Left ventricle myocardium inferior (tissue), 1 donor: Measurements from ENCODE around the gene ODC1. TPM values are rescaled to one million over a fixed set of nuclear protein-coding genes. Genes with fewer than 3 reads are reported as not detected.
"Not testable (repeated sequence)": the region's sequence is repeated elsewhere in the genome, so short reads cannot be mapped to it uniquely, and the experiment has no call there.

Experiments used
- DNase-seq: peaks from one replicate; pipeline ENCODE4 v3.0.0-alpha.2; 2020
- H3K27ac ChIP-seq: fragments of 200-600 bp; replicated peaks from 2 replicates; pipeline ENCODE4 v1.8.0; 2021
- H3K27me3 ChIP-seq: fragments of 200-600 bp; 2 replicates; pipeline ENCODE4 v1.8.0; 2021; ENCODE audit warnings: low read depth
- H3K36me3 ChIP-seq: fragments of 200-600 bp; 2 replicates; pipeline ENCODE4 v1.8.0; 2021
- H3K4me1 ChIP-seq: fragments of 200-600 bp; 2 replicates; pipeline ENCODE4 v1.8.0; 2021
- H3K4me3 ChIP-seq: fragments of 200-600 bp; 2 replicates; pipeline ENCODE4 v1.8.0; 2021; ENCODE audit warnings: mild to moderate bottlenecking, moderate library complexity
- H3K9me3 ChIP-seq: fragments of 200-600 bp; replicated peaks from 2 replicates; pipeline ENCODE4 v1.8.0; 2021
- intact Hi-C: fragments of 100-400 bp; cut with micrococcal nuclease; formaldehyde crosslinking; loops from one replicate; pipeline ENCODE4 v1.11.0; 2022
- total RNA-seq: library from RNA; stranded (reverse); fragmentation: NEBNext Ultra II Directional; extraction: Animal tissue kit (Norgen Biotek cat#: 25700); gene quantifications from one replicate; pipeline ENCODE4 v1.2.1, GENCODE V29; 2021
- TF ChIP-seq, protein P1 (sequence below): fragments of 200-600 bp; IDR thresholded peaks from 2 replicates; pipeline ENCODE4 v1.8.0; 2021; ENCODE audit warnings: antibody characterized with exemption, mild to moderate bottlenecking, borderline replicate concordance
- donor health status: DM: no; HTN: yes; CAD: no; lungs with severe emphysema.

ODC1 gene
- total RNA-seq, 1 donor from 2014 or later: 41.7 TPM

DNA sequence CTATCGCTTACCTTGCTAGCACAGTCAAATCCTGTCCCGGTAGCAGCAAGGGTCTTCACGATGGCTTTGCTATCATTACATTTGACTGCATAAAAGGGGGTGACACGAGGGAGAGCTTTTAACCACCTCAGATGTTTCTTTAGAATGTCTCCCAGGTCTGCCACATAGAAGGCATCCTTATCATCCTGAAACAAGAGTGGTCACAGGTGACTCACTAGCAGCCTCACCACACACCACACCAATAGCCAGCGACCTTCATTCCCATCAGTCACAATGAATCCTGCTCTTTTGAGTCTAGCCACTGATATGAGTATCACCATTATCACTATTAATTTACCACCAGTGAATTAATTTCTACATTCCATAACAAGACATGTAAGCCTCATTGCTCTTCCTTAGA is 3.7 kb downstream of the ODC1 start:
- TF ChIP-seq, protein P1, sequence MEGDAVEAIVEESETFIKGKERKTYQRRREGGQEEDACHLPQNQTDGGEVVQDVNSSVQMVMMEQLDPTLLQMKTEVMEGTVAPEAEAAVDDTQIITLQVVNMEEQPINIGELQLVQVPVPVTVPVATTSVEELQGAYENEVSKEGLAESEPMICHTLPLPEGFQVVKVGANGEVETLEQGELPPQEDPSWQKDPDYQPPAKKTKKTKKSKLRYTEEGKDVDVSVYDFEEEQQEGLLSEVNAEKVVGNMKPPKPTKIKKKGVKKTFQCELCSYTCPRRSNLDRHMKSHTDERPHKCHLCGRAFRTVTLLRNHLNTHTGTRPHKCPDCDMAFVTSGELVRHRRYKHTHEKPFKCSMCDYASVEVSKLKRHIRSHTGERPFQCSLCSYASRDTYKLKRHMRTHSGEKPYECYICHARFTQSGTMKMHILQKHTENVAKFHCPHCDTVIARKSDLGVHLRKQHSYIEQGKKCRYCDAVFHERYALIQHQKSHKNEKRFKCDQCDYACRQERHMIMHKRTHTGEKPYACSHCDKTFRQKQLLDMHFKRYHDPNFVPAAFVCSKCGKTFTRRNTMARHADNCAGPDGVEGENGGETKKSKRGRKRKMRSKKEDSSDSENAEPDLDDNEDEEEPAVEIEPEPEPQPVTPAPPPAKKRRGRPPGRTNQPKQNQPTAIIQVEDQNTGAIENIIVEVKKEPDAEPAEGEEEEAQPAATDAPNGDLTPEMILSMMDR: no peak
- H3K9me3 ChIP-seq: no peaks in the 10 kb centered on the region
- DNase-seq: no peak
- intact Hi-C loops: loop anchor here (10.0 kb wide), 1 partner anchor 220 kb away; no protein-coding TSS in a partner anchor
- no peak overlapping the region for H3K4me3 ChIP-seq
- H3K27ac ChIP-seq: no peak overlapping the region
- no peaks in the 10 kb centered on the region for H3K27me3 ChIP-seq
- peaks cover 52% of the 10 kb centered on the region for H3K36me3 ChIP-seq
- H3K4me1 ChIP-seq: peaks cover 35% of the 10 kb centered on the region

DNA sequence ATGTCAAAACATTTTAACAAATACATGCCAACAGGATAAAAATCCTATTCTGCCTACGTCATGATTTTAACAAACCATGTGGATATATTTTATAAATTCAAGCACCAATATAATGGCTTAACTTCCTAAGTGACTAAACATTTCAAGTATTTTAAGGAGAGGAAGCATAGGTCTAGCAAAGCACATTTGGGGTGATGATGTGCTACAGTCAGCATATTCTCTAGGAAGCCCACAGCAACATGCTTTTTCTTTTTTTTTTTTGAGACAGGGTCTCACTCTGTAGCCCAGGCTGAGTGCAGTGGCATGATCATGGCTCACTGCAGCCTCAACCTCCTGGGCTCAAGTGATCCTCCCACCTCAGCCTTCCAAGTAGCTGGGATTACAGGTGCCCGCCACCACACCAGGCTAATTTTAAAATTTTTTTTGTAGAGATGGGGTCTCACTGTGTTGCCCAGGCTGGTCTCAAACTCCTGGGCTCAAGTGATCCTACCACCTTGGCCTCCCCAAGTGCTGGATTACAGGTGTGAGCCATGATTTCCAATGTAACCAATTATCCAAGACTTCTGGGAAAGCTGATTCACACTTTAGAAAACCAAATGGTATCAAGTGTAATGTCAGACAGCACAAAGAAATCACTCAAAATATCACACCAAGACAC is 5.5 kb downstream of the ODC1 start:
- H3K36me3 ChIP-seq: peaks cover 52% of the 10 kb centered on the region

DNA sequence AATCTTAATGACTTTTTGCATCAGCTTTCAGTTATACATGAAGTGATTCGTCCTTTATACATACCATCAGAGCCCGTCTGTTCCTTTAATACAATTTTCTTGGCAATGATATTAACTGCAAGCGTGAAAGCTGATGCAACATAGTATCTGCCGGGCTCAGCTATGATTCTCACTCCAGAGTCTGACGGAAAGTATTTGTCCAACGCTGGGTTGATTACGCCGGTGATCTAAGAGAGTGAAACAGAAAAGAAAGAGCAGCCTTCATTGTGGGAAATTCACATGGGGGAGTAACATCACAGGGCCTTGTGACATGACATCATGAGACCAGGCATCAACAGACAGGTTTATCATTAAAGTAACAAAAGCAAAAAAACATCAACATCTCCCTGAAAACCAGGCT is 6.2 kb downstream of the ODC1 start:
- no peak for DNase-seq
- H3K4me1 ChIP-seq: peaks cover 20% of the 10 kb centered on the region
- intact Hi-C loops: loop anchor here (10.0 kb wide), 1 partner anchor 223 kb away; no protein-coding TSS in a partner anchor
- no peaks in the 10 kb centered on the region for H3K9me3 ChIP-seq
- no peaks in the 10 kb centered on the region for H3K27me3 ChIP-seq
- H3K4me3 ChIP-seq: no peak overlapping the region
- TF ChIP-seq, protein P1: no peak
- H3K36me3 ChIP-seq: peaks cover 52% of the 10 kb centered on the region
- no peak overlapping the region for H3K27ac ChIP-seq

More for the DNA sequence above, 5.5 kb downstream of the ODC1 start:
- not testable (repeated sequence) for H3K4me3 ChIP-seq, H3K27me3 ChIP-seq, H3K27ac ChIP-seq, DNase-seq, H3K9me3 ChIP-seq
- intact Hi-C loops: loop anchor here (10.0 kb wide), 1 partner anchor 222 kb away; no protein-coding TSS in a partner anchor
- H3K4me1 ChIP-seq: peaks cover 27% of the 10 kb centered on the region

DNA sequence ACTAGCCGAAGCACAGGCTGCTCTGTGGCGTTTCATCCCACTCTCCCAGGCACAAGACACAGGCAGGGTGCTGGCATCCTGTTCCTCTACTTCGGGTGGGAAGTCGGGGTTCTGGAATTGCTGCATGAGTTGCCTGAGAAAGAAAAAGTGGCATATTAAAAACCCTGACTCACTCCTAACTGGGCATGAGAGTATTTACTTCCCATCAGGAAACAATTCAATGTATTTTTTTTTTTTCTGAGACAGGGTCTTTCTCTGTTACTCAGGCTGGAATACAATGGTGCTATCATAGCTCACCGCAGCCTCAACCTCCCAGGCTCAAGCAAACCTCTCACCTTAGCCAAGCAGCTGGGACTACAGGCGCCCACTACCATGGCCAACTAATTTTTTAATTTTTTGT is 7.4 kb downstream of the ODC1 start:
- Histone ChIP-seq H3K36me3 (peaks cover 52% of the 10 kb centered on the region), H3K27me3 (no peaks in the 10 kb centered on the region), H3K9me3 (no peaks in the 10 kb centered on the region), H3K27ac (no peak overlapping the region), H3K4me1 (peaks cover 9% of the 10 kb centered on the region), H3K4me3 (no peak overlapping the region)
- TF ChIP-seq, protein P1: no peak
- intact Hi-C loops: loop anchor here (10.0 kb wide), 1 partner anchor 224 kb away; no protein-coding TSS in a partner anchor
- no peak for DNase-seq

DNA sequence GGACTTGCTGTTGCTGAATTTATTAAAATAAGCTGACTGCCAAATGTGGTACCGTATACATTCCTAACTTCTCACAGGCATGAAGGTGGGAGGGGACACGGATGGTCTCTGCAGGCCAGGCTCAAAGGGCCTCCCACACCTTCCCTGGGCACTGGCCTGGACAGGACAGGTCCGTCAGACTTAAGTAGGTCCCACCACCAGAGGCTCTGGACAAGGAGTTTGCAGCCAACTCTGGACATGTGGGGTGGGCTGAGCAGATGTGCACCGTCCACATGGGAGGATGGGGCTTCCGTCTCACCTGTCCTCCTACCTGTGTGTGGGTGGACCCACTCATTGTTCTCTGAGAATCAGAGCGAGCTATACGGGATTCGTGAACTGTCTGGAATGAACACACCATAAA is 8.2 kb downstream of the ODC1 start:
- TF ChIP-seq, protein P1: no peak
- H3K4me1 ChIP-seq: peaks cover 6% of the 10 kb centered on the region
- intact Hi-C loops: loop anchor here (5.0 to 10.0 kb wide), 2 partner anchors 225 to 313 kb away; no protein-coding TSS in a partner anchor
- H3K27ac ChIP-seq: no peak overlapping the region
- DNase-seq: no peak
- peaks cover 52% of the 10 kb centered on the region for H3K36me3 ChIP-seq
- H3K9me3 ChIP-seq: no peaks in the 10 kb centered on the region
- H3K27me3 ChIP-seq: no peaks in the 10 kb centered on the region
- no peak overlapping the region for H3K4me3 ChIP-seq
